Tibial artery (tissue), 4 donors: ENCODE data around the gene TMEM234.

Experiments
- DNase-seq, 2 donors: peaks; one replicate each; pipeline ENCODE4 v3.0.0-alpha.2; 2019
- H3K27ac ChIP-seq, 2 donors: fragments of 200-600 bp; sonication (generic) in 1 of 2; 1 replicate in 1 of 2; 2 replicates in 1 of 2; pipeline ENCODE4 v1.5.1; 2018 to 2019; ENCODE audit warnings: mild to moderate bottlenecking in 1 of 2
- H3K27me3 ChIP-seq, 2 donors: fragments of 200-600 bp; sonication (generic) in 1 of 2; one replicate each; pipeline versions ENCODE4 v1.5.1 to v1.6.0; 2016 to 2019
- H3K36me3 ChIP-seq, 3 donors: fragments of 200-600 bp; sonication (generic) in 2 of 3; one replicate each; pipeline ENCODE4 v1.5.1; 2016 to 2019; ENCODE audit warnings: mild to moderate bottlenecking in 2 of 3
- H3K4me1 ChIP-seq, 4 donors: fragments of 200-600 bp; sonication (generic) in 2 of 4; 1 replicate in 3 of 4; 2 replicates in 1 of 4; pipeline ENCODE4 v1.5.1; 2016 to 2019
- H3K4me3 ChIP-seq, 2 donors: fragments of 200-600 bp; sonication (generic) in 1 of 2; 1 replicate in 1 of 2; 2 replicates in 1 of 2; pipeline ENCODE4 v1.5.1; 2018 to 2019; ENCODE audit warnings: mild to moderate bottlenecking in 2 of 2
- H3K9me3 ChIP-seq, 3 donors: fragments of 200-600 bp; sonication (generic) in 1 of 3; one replicate each; pipeline ENCODE4 v1.5.1; 2016 to 2019
- intact Hi-C: fragments of 100-400 bp; cut with DNase I; formaldehyde crosslinking; loops from one replicate; pipeline ENCODE4 v1.15.0; 2023; ENCODE audit warnings: low total_unique reads
- TF ChIP-seq, protein P1 (sequence below), 2 experiments: fragments of 200-600 bp in 1 of 2; fragments of 450-650 bp in 1 of 2; IDR thresholded peaks; one replicate each; pipeline ENCODE4 v1.5.1; 2017 to 2019; ENCODE audit warnings: antibody characterized with exemption in 2 of 2, mild to moderate bottlenecking in 1 of 2, moderate library complexity in 1 of 2

TMEM234 gene

DNA sequence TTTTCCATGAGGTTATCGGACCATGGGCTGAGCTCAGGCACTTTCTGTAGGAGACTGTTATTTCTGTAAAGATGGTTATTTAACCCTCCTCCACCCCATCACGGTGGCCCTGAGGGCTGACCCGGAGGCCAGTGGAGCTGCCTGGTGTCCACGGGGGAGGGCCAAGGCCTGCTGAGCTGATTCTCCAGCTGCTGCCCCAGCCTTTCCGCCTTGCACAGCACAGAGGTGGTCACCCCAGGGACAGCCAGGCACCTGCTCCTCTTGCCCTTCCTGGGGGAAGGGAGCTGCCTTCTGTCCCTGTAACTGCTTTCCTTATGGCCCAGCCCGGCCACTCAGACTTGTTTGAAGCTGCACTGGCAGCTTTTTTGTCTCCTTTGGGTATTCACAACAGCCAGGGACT lies 24.3 kb downstream of the TMEM234 start:
- DNase-seq, result no peak
- Histone ChIP-seq H3K4me3 (no peak overlapping the region), H3K36me3 (peaks cover 36 to 58% (median 40%) of the 10 kb centered on the region in 3 donors), H3K27ac (no peak overlapping the region), H3K27me3 (no peaks in the 10 kb centered on the region), H3K4me1 (peaks cover 3 to 30% (median 23%) of the 10 kb centered on the region in 4 donors), H3K9me3 (no peaks in the 10 kb centered on the region)
- TF ChIP-seq, protein P1, sequence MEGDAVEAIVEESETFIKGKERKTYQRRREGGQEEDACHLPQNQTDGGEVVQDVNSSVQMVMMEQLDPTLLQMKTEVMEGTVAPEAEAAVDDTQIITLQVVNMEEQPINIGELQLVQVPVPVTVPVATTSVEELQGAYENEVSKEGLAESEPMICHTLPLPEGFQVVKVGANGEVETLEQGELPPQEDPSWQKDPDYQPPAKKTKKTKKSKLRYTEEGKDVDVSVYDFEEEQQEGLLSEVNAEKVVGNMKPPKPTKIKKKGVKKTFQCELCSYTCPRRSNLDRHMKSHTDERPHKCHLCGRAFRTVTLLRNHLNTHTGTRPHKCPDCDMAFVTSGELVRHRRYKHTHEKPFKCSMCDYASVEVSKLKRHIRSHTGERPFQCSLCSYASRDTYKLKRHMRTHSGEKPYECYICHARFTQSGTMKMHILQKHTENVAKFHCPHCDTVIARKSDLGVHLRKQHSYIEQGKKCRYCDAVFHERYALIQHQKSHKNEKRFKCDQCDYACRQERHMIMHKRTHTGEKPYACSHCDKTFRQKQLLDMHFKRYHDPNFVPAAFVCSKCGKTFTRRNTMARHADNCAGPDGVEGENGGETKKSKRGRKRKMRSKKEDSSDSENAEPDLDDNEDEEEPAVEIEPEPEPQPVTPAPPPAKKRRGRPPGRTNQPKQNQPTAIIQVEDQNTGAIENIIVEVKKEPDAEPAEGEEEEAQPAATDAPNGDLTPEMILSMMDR (IDR thresholded peaks at IDR 0.05), result no peak
- intact Hi-C loops, result no loop called here

DNA sequence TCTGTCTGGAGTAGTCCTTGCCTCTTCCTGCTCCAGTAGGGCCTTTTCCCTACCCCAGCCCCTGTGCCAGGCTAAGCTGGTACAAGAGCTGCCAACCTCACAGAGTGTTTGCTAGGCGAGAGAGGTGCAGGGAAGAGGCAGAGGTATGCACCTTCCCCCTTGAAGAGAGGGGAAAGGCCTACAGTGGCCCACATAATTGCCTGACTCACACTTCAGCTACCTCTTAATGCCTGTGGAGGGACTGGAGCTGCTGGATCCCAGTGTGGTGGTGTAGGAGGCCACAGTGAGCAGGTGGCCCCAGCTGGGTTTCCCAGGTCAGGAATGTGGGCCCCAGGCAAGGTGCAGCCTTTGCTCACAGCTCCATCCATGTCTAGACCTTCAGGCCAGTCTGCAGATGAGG lies 25.1 kb downstream of the TMEM234 start:
- TF ChIP-seq, protein P1 (IDR thresholded peaks at IDR 0.05), result no peak
- Histone ChIP-seq H3K4me3 (no peak overlapping the region), H3K27ac (no peak overlapping the region), H3K27me3 (no peaks in the 10 kb centered on the region), H3K36me3 (peaks cover 44 to 65% (median 48%) of the 10 kb centered on the region in 3 donors), H3K4me1 (peaks cover 3 to 27% (median 23%) of the 10 kb centered on the region in 4 donors), H3K9me3 (no peaks in the 10 kb centered on the region)
- intact Hi-C loops, result no loop called here
- DNase-seq, result no peak

DNA sequence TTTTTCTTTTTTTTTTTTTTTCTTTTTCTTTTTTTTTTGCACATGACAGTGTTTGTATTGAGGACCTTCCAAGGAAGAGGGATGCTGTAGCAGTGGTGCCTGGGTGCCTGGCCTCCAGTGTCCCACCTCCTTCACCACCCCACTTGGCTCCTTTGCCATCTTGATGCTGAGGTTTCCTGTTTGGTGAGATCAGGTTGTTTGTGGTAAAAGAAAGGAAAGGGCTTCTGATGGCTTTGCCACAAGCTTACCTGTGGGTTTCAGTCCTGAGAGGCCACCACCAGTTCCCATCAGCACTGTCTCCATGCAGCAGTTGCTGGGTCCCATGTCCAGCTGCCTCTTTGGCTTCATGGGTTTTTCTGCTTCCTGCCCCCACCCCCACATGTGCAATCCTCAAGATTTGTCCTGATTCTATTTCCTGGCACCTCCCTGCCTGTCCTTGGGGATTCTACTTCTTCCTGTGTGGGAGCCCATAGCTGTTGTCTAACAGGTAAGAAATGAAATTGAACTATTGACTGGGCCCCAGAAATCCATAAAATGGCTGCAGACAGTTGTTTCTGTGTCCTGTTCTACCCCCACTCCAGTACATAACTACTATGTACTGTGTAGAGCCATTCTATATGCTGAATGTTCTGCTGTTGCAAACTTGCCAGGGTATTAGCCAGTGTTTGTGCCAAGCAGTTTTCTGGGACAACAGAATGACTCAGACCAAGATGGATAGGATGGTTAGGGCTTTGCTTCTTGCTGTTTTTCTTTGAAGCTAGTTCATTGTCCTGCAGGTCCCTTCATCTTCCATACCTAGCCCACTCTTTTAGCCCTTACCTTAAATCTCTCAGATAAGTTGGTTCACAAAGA lies 26.0 kb downstream of the TMEM234 start:
- no peak for DNase-seq
- Histone ChIP-seq H3K36me3 (peaks cover 52 to 74% (median 57%) of the 10 kb centered on the region in 3 donors), H3K4me1 (peaks cover 3 to 18% (median 15%) of the 10 kb centered on the region in 4 donors), H3K4me3 (no peak overlapping the region), H3K27me3 (no peaks in the 10 kb centered on the region), H3K27ac (no peak overlapping the region), H3K9me3 (no peaks in the 10 kb centered on the region)
- intact Hi-C loops, result no loop called here
- TF ChIP-seq, protein P1 (IDR thresholded peaks at IDR 0.05), result no peak

DNA sequence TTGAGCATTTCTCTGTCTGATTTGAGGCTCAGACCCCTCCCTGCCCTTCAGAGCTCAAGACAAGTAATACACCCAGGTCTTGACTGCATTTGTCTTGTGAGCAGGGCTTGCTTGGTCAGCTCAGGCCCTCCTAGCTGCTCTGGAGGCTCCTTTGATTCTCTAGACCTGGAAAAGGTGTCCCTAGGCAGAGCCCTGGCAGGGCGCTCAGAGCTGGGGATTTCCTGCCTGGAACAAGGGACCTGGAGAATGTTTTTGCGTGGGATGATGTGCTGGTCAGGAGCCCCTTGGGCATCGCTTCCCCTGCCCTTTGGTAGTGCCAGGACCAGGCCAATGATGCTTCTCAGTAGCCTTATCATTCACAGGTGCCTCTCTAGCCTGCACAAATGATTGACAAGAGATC lies 26.6 kb downstream of the TMEM234 start:
- no peaks in the 10 kb centered on the region for H3K27me3 ChIP-seq
- H3K9me3 ChIP-seq, result no peaks in the 10 kb centered on the region
- intact Hi-C loops, result no loop called here
- peaks cover 3 to 14% (median 13%) of the 10 kb centered on the region in 4 donors for H3K4me1 ChIP-seq
- DNase-seq, result no peak
- no peak overlapping the region for H3K4me3 ChIP-seq
- TF ChIP-seq, protein P1 (IDR thresholded peaks at IDR 0.05), result no peak
- no peak overlapping the region for H3K27ac ChIP-seq
- H3K36me3 ChIP-seq, result peaks cover 59 to 81% (median 63%) of the 10 kb centered on the region in 3 donors

DNA sequence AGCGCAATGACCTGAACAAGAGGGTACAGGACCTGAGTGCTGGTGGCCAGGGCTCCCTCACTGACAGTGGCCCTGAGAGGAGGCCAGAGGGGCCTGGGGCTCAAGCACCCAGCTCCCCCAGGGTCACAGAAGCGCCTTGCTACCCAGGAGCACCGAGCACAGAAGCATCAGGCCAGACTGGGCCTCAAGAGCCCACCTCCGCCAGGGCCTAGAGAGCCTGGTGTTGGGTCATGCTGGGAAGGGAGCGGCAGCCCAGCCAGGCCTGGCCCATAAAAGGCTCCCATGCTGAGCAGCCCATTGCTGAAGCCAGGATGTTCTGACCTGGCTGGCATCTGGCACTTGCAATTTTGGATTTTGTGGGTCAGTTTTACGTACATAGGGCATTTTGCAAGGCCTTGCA lies 27.2 kb downstream of the TMEM234 start:
- no peak for DNase-seq
- intact Hi-C loops, result no loop called here
- Histone ChIP-seq H3K4me3 (no peak overlapping the region), H3K4me1 (peaks cover 3 to 13% (median 11%) of the 10 kb centered on the region in 4 donors), H3K9me3 (no peaks in the 10 kb centered on the region), H3K27me3 (no peaks in the 10 kb centered on the region), H3K36me3 (peaks cover 65 to 86% (median 69%) of the 10 kb centered on the region in 3 donors), H3K27ac (no peak overlapping the region)
- TF ChIP-seq, protein P1 (IDR thresholded peaks at IDR 0.05), result no peak
